ENCODE results near the gene EPHX1.

GRCh38 chr1:225762444-225762843 lies 47.5 kb upstream of the EPHX1 start:
- TF ChIP-seq, protein P1, sequence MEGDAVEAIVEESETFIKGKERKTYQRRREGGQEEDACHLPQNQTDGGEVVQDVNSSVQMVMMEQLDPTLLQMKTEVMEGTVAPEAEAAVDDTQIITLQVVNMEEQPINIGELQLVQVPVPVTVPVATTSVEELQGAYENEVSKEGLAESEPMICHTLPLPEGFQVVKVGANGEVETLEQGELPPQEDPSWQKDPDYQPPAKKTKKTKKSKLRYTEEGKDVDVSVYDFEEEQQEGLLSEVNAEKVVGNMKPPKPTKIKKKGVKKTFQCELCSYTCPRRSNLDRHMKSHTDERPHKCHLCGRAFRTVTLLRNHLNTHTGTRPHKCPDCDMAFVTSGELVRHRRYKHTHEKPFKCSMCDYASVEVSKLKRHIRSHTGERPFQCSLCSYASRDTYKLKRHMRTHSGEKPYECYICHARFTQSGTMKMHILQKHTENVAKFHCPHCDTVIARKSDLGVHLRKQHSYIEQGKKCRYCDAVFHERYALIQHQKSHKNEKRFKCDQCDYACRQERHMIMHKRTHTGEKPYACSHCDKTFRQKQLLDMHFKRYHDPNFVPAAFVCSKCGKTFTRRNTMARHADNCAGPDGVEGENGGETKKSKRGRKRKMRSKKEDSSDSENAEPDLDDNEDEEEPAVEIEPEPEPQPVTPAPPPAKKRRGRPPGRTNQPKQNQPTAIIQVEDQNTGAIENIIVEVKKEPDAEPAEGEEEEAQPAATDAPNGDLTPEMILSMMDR (IDR thresholded peaks at IDR 0.05), result no peak
- TF ChIP-seq POLR2AphosphoS5 (IDR thresholded peaks at IDR 0.05), result no peak
